Measurements from ENCODE around the gene FBXO9. TPM values are rescaled to one million over a fixed set of nuclear protein-coding genes. Genes with fewer than 3 reads are reported as not detected.

Gene FBXO9
- total RNA-seq, 4 donors from 2014 or later, result 35.2 to 113 (median 43.2) TPM

DNA sequence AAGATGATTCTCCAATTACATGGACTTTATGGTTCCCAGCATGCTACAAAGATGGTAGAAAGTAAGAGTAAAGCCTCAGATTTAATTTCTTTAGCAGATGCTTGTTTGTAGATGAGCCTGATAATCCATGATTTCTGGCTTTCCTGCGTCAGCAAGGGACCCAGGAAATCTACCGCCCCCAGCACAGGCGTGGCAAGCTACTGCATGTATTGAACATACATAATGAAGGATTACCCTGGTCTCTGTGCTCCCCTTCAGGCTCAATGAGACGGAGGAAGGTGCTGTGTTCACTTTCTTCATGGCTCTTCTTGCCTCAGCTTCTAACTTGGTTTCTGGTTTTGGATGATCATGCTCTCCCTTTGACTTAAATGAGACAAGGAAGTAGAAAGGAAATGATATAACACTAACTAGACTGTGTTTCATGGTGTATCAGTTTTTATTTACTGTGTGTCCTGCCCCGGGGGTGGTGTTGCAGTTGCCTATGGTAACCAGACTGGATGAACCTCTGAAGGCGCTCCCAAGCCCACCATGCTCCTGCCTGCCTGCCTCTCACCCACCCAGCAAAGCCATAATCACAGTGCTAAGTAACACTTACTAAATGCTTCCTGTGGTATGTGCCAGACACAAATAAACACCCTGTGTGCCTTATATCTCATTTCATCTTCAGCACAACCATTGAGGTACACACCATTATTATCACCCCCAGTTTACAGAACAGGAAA lies 65.5 kb downstream of the FBXO9 start:
- WGBS, result 58% methylated on average over 6 of the region's 6 CpGs

DNA sequence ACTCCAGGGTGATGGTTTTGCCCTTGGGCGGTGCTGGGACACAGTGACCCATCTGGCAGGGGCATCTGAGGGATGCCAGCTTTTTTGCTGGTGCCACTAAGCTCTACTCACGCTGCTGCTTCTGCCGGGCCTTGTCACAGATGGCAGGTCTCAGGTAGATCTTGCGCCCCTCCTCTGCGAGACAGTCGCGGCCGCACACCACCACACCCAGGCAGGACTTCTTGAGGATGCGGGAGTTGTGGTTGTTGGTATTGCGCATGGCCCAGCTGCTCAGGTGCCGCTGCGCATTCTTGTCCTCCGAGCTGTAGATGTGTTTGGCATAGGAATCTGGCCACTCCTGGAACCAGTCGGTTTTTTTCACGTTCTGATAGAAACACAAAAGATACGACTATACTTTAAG lies 68.8 kb downstream of the FBXO9 start:
- DNase-seq (ENCODE audit: low spot score in 2 of 2), result no peak
- TF ChIP-seq EP300 (IDR thresholded peaks at IDR 0.05), result no peak
- TF ChIP-seq, protein P1, sequence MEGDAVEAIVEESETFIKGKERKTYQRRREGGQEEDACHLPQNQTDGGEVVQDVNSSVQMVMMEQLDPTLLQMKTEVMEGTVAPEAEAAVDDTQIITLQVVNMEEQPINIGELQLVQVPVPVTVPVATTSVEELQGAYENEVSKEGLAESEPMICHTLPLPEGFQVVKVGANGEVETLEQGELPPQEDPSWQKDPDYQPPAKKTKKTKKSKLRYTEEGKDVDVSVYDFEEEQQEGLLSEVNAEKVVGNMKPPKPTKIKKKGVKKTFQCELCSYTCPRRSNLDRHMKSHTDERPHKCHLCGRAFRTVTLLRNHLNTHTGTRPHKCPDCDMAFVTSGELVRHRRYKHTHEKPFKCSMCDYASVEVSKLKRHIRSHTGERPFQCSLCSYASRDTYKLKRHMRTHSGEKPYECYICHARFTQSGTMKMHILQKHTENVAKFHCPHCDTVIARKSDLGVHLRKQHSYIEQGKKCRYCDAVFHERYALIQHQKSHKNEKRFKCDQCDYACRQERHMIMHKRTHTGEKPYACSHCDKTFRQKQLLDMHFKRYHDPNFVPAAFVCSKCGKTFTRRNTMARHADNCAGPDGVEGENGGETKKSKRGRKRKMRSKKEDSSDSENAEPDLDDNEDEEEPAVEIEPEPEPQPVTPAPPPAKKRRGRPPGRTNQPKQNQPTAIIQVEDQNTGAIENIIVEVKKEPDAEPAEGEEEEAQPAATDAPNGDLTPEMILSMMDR (IDR thresholded peaks at IDR 0.05), result no peak
- no peak for TF ChIP-seq POLR2AphosphoS5 (IDR thresholded peaks at IDR 0.05)
- TF ChIP-seq POLR2A (IDR thresholded peaks at IDR 0.05), result no peak
- no peaks in the 10 kb centered on the region for H3K27me3 ChIP-seq
- H3K4me1 ChIP-seq, result no peaks in the 10 kb centered on the region
- H3K27ac ChIP-seq, result no peak overlapping the region
- no peak overlapping the region for H3K4me3 ChIP-seq
- H3K9me3 ChIP-seq, result no peaks in the 10 kb centered on the region
- 93% methylated on average over 16 of the region's 16 CpGs for WGBS
- H3K36me3 ChIP-seq, result no peaks in the 10 kb centered on the region

More for the DNA sequence above, 65.5 kb downstream of the FBXO9 start:
- Histone ChIP-seq H3K27ac (no peak overlapping the region), H3K27me3 (no peaks in the 10 kb centered on the region), H3K36me3 (no peaks in the 10 kb centered on the region), H3K9me3 (no peaks in the 10 kb centered on the region), H3K4me3 (no peak overlapping the region), H3K4me1 (no peaks in the 10 kb centered on the region)
- no peak for DNase-seq (ENCODE audit: low spot score in 2 of 2)
- TF ChIP-seq POLR2AphosphoS5 (IDR thresholded peaks at IDR 0.05) (no peak), POLR2A (IDR thresholded peaks at IDR 0.05) (no peak), EP300 (IDR thresholded peaks at IDR 0.05) (no peak)
- TF ChIP-seq, protein P1 (IDR thresholded peaks at IDR 0.05), result no peak

DNA sequence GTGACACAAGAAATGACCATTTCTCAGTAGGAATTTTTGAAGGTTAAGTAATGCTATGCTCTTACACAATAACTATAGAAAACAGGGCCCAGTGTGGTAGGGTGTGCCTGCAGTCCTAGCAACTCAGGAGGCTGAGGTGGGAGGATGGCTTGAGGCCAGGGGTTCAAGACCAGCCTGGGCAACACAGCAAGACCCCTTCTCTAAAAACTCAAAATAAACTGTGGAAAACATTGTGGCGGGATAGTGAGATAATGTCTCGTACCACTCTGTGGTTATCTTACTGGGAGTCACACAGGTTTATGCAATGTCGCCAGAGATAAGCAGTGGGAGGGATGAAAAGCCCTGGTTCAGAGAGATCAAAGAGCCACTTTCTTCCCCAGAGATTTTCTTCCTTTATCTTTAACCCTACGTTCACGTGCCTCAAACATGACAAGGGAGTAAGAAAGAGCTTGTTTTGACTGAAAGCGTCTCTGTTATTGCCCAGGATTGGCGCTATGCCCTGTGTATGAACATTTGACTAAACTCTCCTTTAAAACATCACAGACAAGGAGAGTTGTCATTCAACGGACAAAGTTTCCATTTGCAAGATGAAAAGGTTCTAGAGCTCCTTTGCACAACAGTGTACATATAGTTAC lies 69.5 kb downstream of the FBXO9 start:
- Histone ChIP-seq H3K27me3 (no peaks in the 10 kb centered on the region), H3K4me1 (no peaks in the 10 kb centered on the region), H3K4me3 (no peak overlapping the region), H3K9me3 (no peaks in the 10 kb centered on the region), H3K36me3 (no peaks in the 10 kb centered on the region), H3K27ac (no peak overlapping the region)
- TF ChIP-seq, protein P1 (IDR thresholded peaks at IDR 0.05), result no peak
- TF ChIP-seq EP300 (IDR thresholded peaks at IDR 0.05) (no peak), POLR2A (IDR thresholded peaks at IDR 0.05) (no peak), POLR2AphosphoS5 (IDR thresholded peaks at IDR 0.05) (no peak)
- WGBS, result 63% methylated on average over 8 of the region's 8 CpGs
- no peak for DNase-seq (ENCODE audit: low spot score in 2 of 2)

DNA sequence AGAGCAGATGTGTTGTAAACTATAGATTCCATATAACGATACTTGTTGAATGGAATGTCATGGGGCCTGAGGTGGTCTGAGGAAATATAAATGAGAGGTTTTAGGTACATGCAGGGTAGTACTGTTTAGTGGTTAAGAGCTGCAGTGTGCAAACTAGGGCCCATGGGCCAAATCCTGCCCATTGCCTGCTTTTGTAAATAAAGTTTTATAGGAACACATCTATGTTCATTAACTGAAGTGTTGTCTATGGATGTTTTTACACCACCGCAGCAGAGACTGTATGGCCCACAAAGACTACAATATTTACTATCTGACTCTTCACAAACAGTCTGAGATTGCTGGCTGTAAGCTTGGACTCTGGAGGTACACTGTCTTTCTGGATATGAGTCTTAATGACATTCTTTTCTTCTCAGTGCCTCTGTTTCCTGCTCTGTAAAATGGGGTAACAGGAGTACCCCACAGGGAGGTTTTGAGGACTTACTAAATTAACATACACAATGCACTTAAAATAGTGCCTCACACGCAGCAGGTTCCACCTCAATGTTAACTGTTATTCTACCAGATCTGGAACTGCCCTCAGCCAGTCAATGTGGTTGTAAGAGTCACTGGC lies 70.9 kb downstream of the FBXO9 start:
- Histone ChIP-seq H3K4me1 (no peaks in the 10 kb centered on the region), H3K36me3 (no peaks in the 10 kb centered on the region), H3K4me3 (no peak overlapping the region), H3K9me3 (no peaks in the 10 kb centered on the region), H3K27me3 (no peaks in the 10 kb centered on the region), H3K27ac (no peak overlapping the region)
- DNase-seq (ENCODE audit: low spot score in 2 of 2), result no peak
- 87% methylated on average over 3 of the region's 3 CpGs for WGBS
- TF ChIP-seq POLR2AphosphoS5 (IDR thresholded peaks at IDR 0.05) (no peak), EP300 (IDR thresholded peaks at IDR 0.05) (no peak), POLR2A (IDR thresholded peaks at IDR 0.05) (no peak)
- TF ChIP-seq, protein P1 (IDR thresholded peaks at IDR 0.05), result no peak

DNA sequence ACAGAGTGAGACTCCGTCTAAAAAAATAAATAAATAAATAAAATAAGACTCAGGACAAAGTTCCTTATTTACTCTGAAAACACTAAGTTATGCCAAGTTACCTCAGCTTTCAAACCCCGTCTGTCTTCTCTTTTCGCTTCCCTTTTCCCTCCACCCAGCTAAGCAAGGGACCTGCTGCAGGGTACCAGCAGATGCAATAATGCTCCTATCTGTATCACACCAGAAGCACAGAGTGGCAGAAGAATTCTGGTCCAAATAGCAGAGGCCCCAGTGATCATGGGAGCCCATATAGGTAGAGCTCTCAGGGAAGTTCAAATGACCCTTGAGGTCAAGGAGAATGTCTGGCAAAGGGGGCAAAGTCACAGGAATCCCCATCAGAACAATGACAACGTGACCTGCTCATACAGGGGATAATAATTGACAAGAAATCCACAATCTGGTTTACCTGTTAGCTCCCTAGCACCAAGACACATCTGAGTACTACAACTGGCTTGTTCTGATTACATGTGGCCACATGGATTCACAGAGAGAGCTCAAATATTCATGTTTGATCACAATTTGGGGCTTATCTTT lies 74.7 kb downstream of the FBXO9 start:
- no peaks in the 10 kb centered on the region for H3K4me1 ChIP-seq
- no peaks in the 10 kb centered on the region for H3K36me3 ChIP-seq
- no peak overlapping the region for H3K4me3 ChIP-seq
- H3K9me3 ChIP-seq, result no peaks in the 10 kb centered on the region
- TF ChIP-seq, protein P1 (IDR thresholded peaks at IDR 0.05), result no peak
- TF ChIP-seq POLR2AphosphoS5 (IDR thresholded peaks at IDR 0.05) (no peak), EP300 (IDR thresholded peaks at IDR 0.05) (no peak), POLR2A (IDR thresholded peaks at IDR 0.05) (no peak)
- no peak overlapping the region for H3K27ac ChIP-seq
- 88% methylated on average over 4 of the region's 4 CpGs for WGBS
- H3K27me3 ChIP-seq, result no peaks in the 10 kb centered on the region
- no peak for DNase-seq (ENCODE audit: low spot score in 2 of 2)
